Measurements from ENCODE around the gene IGFN1.

The IGFN1 gene

DNA sequence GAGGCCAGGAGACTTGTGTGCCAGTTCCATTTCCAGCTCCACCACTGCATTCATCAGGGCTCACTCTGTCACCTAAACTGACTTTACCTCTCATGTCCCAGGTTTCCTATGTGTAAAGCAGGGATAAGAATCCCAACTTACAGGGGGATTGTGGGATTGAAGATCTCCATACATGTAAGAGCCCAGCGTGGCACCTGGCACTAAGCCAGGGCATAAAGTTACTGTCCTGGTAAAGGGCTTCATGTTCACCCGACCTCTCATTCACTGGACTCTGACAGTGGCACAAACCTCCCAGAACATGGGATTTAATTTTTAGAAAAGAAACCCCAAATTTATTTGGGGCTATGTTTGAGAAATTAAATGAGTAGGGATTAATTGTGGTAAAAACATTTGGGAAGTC lies 8.9 kb upstream of the IGFN1 start:
- Mint-ChIP-seq H3K9me3 (peaks cover 11% of the 10 kb centered on the region), H3K4me1 (no peaks in the 10 kb centered on the region), H3K27ac (ENCODE audit: low read depth) (no peak overlapping the region), H3K4me3 (no peak overlapping the region), H3K36me3 (ENCODE audit: insufficient read depth) (no peaks in the 10 kb centered on the region), H3K27me3 (peaks cover 58% of the 10 kb centered on the region)
- no peak for ATAC-seq (replicated peaks; ENCODE audit: extremely low read depth, poor library complexity, severe bottlenecking)
- no peak for DNase-seq (ENCODE audit: low spot score in 2 of 2)

- Mint-ChIP-seq H3K27ac (ENCODE audit: low read depth) (no peak overlapping the region), H3K27me3 (peaks cover 45% of the 10 kb centered on the region), H3K4me1 (no peaks in the 10 kb centered on the region), H3K36me3 (ENCODE audit: insufficient read depth) (no peaks in the 10 kb centered on the region), H3K4me3 (no peak overlapping the region), H3K9me3 (peaks cover 11% of the 10 kb centered on the region)
- DNase-seq (ENCODE audit: low spot score in 2 of 2): no peak
- no peak for ATAC-seq (replicated peaks; ENCODE audit: extremely low read depth, poor library complexity, severe bottlenecking)
Measured at GRCh38 chr1:201183209-201183608, 7.4 kb upstream of the IGFN1 start.

- Mint-ChIP-seq H3K27ac (ENCODE audit: low read depth) (no peak overlapping the region), H3K4me1 (no peaks in the 10 kb centered on the region), H3K4me3 (no peak overlapping the region), H3K27me3 (peaks cover 45% of the 10 kb centered on the region), H3K36me3 (ENCODE audit: insufficient read depth) (no peaks in the 10 kb centered on the region), H3K9me3 (peaks cover 7% of the 10 kb centered on the region)
- no peak for DNase-seq (ENCODE audit: low spot score in 2 of 2)
- no peak for ATAC-seq (replicated peaks; ENCODE audit: extremely low read depth, poor library complexity, severe bottlenecking)
Measured at GRCh38 chr1:201183753-201184152, 6.9 kb upstream of the IGFN1 start.

DNA sequence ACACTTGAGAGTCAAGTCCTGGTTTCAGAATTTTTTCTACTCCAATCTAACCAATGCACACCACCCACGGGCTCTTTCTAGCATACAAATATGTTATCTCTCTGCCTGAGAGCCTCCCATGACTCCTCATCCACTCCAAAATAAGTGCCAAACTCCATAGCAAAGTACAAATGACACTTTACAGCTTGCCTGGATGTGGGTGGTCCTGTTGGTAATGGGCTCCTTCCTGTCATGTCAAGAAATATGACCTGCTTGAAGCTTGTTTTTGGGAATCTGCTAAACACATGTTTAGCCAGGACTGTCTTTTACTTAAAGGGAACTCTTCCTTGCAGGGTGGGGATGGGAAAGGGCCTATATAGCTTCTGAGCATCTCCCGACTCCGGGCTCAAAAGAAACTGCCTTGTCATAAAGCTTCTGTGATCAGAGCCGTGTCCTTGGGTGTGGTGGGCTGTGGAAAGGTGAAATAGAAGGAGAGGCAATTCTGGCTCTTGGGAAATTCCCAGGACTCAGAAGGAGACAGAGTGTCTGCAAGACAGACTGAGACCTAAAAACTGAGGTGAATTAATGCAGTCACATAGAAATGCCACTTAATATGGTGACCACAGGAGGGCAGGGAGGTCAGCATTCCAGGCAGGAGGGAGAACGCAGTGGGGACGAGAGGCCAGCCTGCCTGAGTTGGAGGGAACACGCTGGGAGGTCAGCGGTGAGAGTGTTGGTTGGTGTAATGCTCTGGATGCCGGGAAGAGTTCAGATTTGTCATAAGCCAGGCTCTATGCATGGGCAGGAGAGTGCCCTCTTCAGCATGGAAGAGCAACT lies 6.1 kb upstream of the IGFN1 start:
- no peak for ATAC-seq (replicated peaks; ENCODE audit: extremely low read depth, poor library complexity, severe bottlenecking)
- H3K27me3 Mint-ChIP-seq: peaks cover 45% of the 10 kb centered on the region
- no peaks in the 10 kb centered on the region for H3K36me3 Mint-ChIP-seq (ENCODE audit: insufficient read depth)
- H3K9me3 Mint-ChIP-seq: no peaks in the 10 kb centered on the region
- H3K27ac Mint-ChIP-seq (ENCODE audit: low read depth): no peak overlapping the region
- DNase-seq (ENCODE audit: low spot score in 2 of 2): no peak
- no peaks in the 10 kb centered on the region for H3K4me1 Mint-ChIP-seq
- no peak overlapping the region for H3K4me3 Mint-ChIP-seq

- ATAC-seq (replicated peaks; ENCODE audit: extremely low read depth, poor library complexity, severe bottlenecking): no peak
- Mint-ChIP-seq H3K4me3 (no peak overlapping the region), H3K27me3 (peaks cover 48% of the 10 kb centered on the region), H3K36me3 (ENCODE audit: insufficient read depth) (no peaks in the 10 kb centered on the region), H3K27ac (ENCODE audit: low read depth) (no peak overlapping the region), H3K9me3 (no peaks in the 10 kb centered on the region), H3K4me1 (no peaks in the 10 kb centered on the region)
- no peak for DNase-seq (ENCODE audit: low spot score in 2 of 2)
Measured at GRCh38 chr1:201185123-201185453, 5.5 kb upstream of the IGFN1 start.

GRCh38 chr1:201185527-201186128 lies 5.0 kb upstream of the IGFN1 start:
- Mint-ChIP-seq H3K4me3 (no peak overlapping the region), H3K27ac (ENCODE audit: low read depth) (no peak overlapping the region), H3K36me3 (ENCODE audit: insufficient read depth) (no peaks in the 10 kb centered on the region), H3K9me3 (no peaks in the 10 kb centered on the region), H3K4me1 (no peaks in the 10 kb centered on the region), H3K27me3 (peaks cover 53% of the 10 kb centered on the region)
- ATAC-seq (replicated peaks; ENCODE audit: extremely low read depth, poor library complexity, severe bottlenecking) (no peak), DNase-seq (ENCODE audit: low spot score in 2 of 2) (no peak)

GRCh38 chr1:201186192-201186591 lies 4.4 kb upstream of the IGFN1 start:
- no peak overlapping the region for H3K4me3 Mint-ChIP-seq
- peaks cover 59% of the 10 kb centered on the region for H3K27me3 Mint-ChIP-seq
- H3K27ac Mint-ChIP-seq (ENCODE audit: low read depth): no peak overlapping the region
- no peaks in the 10 kb centered on the region for H3K9me3 Mint-ChIP-seq
- no peaks in the 10 kb centered on the region for H3K4me1 Mint-ChIP-seq
- no peaks in the 10 kb centered on the region for H3K36me3 Mint-ChIP-seq (ENCODE audit: insufficient read depth)
- ATAC-seq (replicated peaks; ENCODE audit: extremely low read depth, poor library complexity, severe bottlenecking) (no peak), DNase-seq (ENCODE audit: low spot score in 2 of 2) (no peak)

GRCh38 chr1:201189085-201189484 lies 1.5 kb upstream of the IGFN1 start:
- H3K36me3 Mint-ChIP-seq (ENCODE audit: insufficient read depth): no peaks in the 10 kb centered on the region
- H3K9me3 Mint-ChIP-seq: no peaks in the 10 kb centered on the region
- no peak overlapping the region for H3K27ac Mint-ChIP-seq (ENCODE audit: low read depth)
- peaks cover 59% of the 10 kb centered on the region for H3K27me3 Mint-ChIP-seq
- DNase-seq (ENCODE audit: low spot score in 2 of 2) (no peak), ATAC-seq (replicated peaks; ENCODE audit: extremely low read depth, poor library complexity, severe bottlenecking) (no peak)
- H3K4me1 Mint-ChIP-seq: no peaks in the 10 kb centered on the region
- H3K4me3 Mint-ChIP-seq: no peak overlapping the region

- no peak overlapping the region for H3K27ac Mint-ChIP-seq (ENCODE audit: low read depth)
- no peak for ATAC-seq (replicated peaks; ENCODE audit: extremely low read depth, poor library complexity, severe bottlenecking)
Measured at GRCh38 chr1:201190005-201190404, 619 bp upstream of the IGFN1 start.

DNA sequence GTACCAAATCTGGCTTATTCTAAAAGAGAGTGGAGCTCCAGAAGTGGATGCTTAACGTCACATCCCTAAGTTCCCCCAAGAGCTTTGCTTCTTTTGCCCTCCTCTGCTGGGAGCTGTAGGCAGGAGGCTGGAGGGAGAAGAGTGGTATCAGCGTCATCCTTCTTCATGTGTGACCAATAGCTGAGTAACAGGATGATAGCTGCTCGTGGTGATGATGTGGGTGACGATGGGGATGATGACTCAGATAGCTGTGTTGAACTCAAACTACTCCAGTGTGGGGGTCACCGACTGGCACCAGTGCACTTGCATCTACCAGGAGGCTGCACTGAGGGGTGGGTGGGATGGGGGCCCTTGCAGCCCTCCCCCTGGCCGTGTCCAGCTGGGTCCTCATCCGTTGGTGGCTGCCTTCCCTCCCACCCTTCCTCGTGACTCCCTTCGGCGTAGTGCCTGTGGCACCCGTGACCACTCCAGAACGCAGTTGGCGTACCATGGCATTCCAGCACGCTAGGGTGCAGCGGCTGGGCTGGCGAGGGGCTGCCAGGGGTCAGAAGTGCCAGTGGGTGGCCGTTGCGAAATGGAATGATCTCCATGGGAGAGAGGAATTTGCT lies 1.1 kb downstream of the IGFN1 start:
- ATAC-seq (replicated peaks; ENCODE audit: extremely low read depth, poor library complexity, severe bottlenecking) (no peak), DNase-seq (ENCODE audit: low spot score in 2 of 2) (no peak)
- no peak overlapping the region for H3K27ac Mint-ChIP-seq (ENCODE audit: low read depth)
- no peak overlapping the region for H3K4me3 Mint-ChIP-seq
- H3K9me3 Mint-ChIP-seq: no peaks in the 10 kb centered on the region
- no peaks in the 10 kb centered on the region for H3K36me3 Mint-ChIP-seq (ENCODE audit: insufficient read depth)
- peaks cover 48% of the 10 kb centered on the region for H3K27me3 Mint-ChIP-seq
- H3K4me1 Mint-ChIP-seq: no peaks in the 10 kb centered on the region

More at GRCh38 chr1:201190005-201190404, 619 bp upstream of the IGFN1 start:
- DNase-seq (ENCODE audit: low spot score in 2 of 2): no peak
- H3K27me3 Mint-ChIP-seq: peaks cover 50% of the 10 kb centered on the region
- no peaks in the 10 kb centered on the region for H3K36me3 Mint-ChIP-seq (ENCODE audit: insufficient read depth)
- H3K9me3 Mint-ChIP-seq: no peaks in the 10 kb centered on the region
- H3K4me1 Mint-ChIP-seq: no peaks in the 10 kb centered on the region
- H3K4me3 Mint-ChIP-seq: no peak overlapping the region

DNA sequence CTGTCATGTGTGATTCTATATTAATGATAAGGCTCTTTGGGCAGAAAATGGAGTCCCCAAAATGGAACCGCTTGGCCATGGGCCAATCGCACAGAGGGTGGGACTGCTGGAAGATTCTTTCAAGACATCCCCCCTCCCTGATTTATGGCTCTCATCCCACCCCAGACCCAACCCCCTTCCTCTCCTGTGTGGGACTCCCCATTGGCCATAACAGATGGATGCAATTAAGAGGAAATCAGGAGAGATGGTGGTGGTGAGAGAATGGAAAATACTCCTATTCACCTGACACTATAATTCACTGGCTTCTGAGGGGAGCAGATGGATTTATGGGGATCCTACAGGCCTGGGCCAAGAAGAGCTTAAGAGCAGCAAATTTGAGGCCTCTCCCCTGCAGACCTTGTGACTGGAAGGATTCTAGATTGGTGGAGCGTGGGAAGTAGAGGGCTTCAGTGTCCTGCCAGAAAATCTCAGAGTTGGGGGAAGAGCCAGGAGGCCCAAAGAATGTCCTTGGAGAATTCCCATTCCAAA lies 1.7 kb downstream of the IGFN1 start:
- DNase-seq (ENCODE audit: low spot score in 2 of 2) (no peak), ATAC-seq (replicated peaks; ENCODE audit: extremely low read depth, poor library complexity, severe bottlenecking) (no peak)
- Mint-ChIP-seq H3K36me3 (ENCODE audit: insufficient read depth) (no peaks in the 10 kb centered on the region), H3K4me3 (no peak overlapping the region), H3K27me3 (peaks cover 48% of the 10 kb centered on the region), H3K27ac (ENCODE audit: low read depth) (no peak overlapping the region), H3K4me1 (no peaks in the 10 kb centered on the region), H3K9me3 (no peaks in the 10 kb centered on the region)

GRCh38 chr1:201194046-201194445 lies 3.4 kb downstream of the IGFN1 start:
- no peak for ATAC-seq (replicated peaks; ENCODE audit: extremely low read depth, poor library complexity, severe bottlenecking)
- no peak for DNase-seq (ENCODE audit: low spot score in 2 of 2)
- H3K4me3 Mint-ChIP-seq: no peak overlapping the region
- no peaks in the 10 kb centered on the region for H3K36me3 Mint-ChIP-seq (ENCODE audit: insufficient read depth)
- no peaks in the 10 kb centered on the region for H3K4me1 Mint-ChIP-seq
- peaks cover 38% of the 10 kb centered on the region for H3K27me3 Mint-ChIP-seq
- H3K9me3 Mint-ChIP-seq: no peaks in the 10 kb centered on the region
- H3K27ac Mint-ChIP-seq (ENCODE audit: low read depth): no peak overlapping the region

GRCh38 chr1:201198598-201198997 lies 8.0 kb downstream of the IGFN1 start:
- H3K4me3 Mint-ChIP-seq: no peak overlapping the region
- H3K27ac Mint-ChIP-seq (ENCODE audit: low read depth): no peak overlapping the region
- no peaks in the 10 kb centered on the region for H3K27me3 Mint-ChIP-seq
- no peaks in the 10 kb centered on the region for H3K36me3 Mint-ChIP-seq (ENCODE audit: insufficient read depth)
- no peaks in the 10 kb centered on the region for H3K4me1 Mint-ChIP-seq
- ATAC-seq (replicated peaks; ENCODE audit: extremely low read depth, poor library complexity, severe bottlenecking) (no peak), DNase-seq (ENCODE audit: low spot score in 2 of 2) (no peak)
- no peaks in the 10 kb centered on the region for H3K9me3 Mint-ChIP-seq

Measured in central memory CD8-positive, alpha-beta T cell (primary cell).